Measurements from ENCODE around the gene KCNJ15.

Gene KCNJ15

DNA sequence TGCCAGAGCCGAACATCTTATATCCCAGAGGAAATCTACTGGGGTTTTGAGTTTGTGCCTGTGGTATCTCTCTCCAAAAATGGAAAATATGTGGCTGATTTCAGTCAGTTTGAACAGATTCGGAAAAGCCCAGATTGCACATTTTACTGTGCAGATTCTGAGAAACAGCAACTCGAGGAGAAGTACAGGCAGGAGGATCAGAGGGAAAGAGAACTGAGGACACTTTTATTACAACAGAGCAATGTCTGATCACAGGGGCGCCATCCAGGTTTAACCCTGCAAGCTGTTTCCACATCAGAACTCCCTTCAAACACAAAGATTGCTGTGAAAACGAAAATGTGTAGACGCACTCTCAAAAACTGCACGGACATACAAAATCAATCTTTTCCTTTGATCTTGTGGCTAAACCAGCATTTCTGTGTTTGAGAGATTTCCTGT lies 43.4 kb downstream of the KCNJ15 start:
- Mint-ChIP-seq H3K27ac (no peak overlapping the region), H3K9me3 (peaks cover 0 to 2% of the 10 kb centered on the region in 2 donors), H3K4me1 (ENCODE audit: low read depth in 2 of 2) (no peaks in the 10 kb centered on the region), H3K4me3 (no peak overlapping the region), H3K27me3 (peaks cover 11 to 16% of the 10 kb centered on the region in 2 donors), H3K36me3 (ENCODE audit: insufficient read depth) (no peaks in the 10 kb centered on the region)
- DNase-seq (no peak), ATAC-seq (replicated peaks) (no peak)

DNA sequence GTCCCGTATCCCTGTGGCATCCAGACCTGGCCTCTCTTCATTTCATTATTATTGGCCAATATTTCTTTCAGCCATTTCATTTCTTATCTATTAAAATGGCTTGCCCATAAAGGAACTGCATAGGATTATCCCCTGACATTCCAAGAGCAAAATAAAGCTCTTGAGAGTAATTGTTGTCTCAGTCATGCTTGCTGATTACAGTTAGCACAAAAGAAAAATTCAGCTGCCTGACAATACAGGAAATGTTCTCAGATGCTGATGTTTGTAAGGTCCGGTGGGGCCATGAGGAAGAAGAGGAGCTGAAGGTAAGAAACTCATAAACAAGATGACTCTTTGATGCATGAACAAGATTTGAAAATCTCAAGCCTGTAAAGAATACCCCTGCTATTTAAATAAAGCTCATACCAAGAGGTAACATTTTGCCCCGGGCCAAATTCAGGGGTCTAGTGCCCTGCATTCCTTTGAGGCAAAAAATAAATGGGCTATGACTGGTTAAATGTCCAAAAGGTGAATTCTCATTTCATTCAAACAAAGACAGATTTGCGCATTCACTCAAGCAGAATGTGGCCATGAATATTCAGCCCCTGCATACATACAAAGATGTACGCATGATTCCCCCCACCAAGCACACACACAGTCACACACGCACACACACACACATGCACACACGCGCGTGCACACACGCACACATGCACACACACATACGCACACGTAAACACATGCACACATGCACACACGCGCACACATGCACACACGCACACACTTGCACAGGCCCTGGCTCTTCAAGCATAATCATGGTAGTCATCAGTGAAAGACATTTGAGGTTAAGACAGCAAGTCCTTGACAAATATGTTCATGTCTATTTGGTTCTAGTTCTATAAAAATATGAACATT lies 44.8 kb downstream of the KCNJ15 start:
- Mint-ChIP-seq H3K9me3 (peaks cover 0 to 2% of the 10 kb centered on the region in 2 donors), H3K36me3 (ENCODE audit: insufficient read depth) (no peaks in the 10 kb centered on the region), H3K27ac (no peak overlapping the region), H3K4me1 (ENCODE audit: low read depth in 2 of 2) (no peaks in the 10 kb centered on the region), H3K4me3 (no peak overlapping the region), H3K27me3 (peaks cover 11 to 13% of the 10 kb centered on the region in 2 donors)
- DNase-seq (no peak), ATAC-seq (replicated peaks) (no peak)

DNA sequence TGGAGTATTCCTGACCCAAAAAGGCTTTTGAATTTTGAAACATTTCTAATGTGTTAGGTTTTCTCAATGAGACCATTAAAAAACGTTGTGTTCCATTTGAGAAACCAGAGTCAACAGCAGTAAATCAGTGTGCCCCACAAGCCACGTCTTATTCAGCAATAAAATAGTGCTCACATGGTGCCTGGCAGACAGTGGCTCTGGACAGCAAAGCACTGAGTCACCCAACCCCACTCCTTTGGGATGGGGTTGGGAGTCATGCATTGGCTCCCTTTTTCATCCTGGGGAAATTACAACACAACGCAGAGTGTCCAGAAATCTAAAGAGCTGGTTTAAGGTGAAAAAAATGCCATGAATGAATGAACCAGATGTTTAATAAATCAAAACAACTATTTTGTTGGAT lies 46.5 kb downstream of the KCNJ15 start:
- no peak for ATAC-seq (replicated peaks)
- Mint-ChIP-seq H3K27ac (no peak overlapping the region), H3K27me3 (peaks cover 10 to 11% of the 10 kb centered on the region in 2 donors), H3K4me1 (ENCODE audit: low read depth in 2 of 2) (no peaks in the 10 kb centered on the region), H3K4me3 (no peak overlapping the region), H3K9me3 (peaks cover 0 to 2% of the 10 kb centered on the region in 2 donors), H3K36me3 (ENCODE audit: insufficient read depth) (no peaks in the 10 kb centered on the region)
- DNase-seq: no peak

DNA sequence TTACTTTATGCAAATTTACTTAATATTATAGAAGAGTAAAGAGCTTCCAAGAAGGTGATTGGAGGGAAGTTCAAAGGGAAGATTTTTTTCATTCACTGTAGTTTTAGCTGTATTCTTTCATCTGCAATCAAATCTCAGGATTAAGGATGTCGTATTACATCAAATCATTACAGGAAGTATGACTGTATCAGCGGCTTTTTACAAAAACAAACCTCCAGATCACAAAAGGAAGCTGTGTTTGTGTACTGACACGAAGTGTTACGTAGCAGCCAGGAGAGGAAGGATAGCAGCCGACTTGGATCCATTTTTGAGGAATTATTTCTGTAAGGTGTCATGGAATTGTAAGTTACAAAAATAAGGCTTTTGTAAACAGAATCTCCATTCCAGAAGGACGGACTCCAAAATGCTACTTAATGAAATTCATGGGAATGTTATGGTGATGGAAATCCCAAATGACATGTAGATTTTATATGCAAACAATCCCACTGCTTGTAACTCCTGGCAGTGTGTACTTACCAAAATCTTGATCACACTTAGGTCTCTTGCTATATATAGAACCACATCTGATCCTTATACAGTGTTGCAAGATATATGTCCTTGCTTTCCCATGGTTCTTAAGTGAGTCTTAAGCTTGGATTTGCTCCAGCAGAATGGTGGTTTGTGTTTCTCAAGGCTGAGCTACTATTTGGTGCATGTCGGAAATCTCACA lies 49.8 kb downstream of the KCNJ15 start:
- Mint-ChIP-seq H3K36me3 (ENCODE audit: insufficient read depth) (no peaks in the 10 kb centered on the region), H3K27me3 (peaks cover 9% of the 10 kb centered on the region in 2 donors), H3K4me3 (no peak overlapping the region), H3K27ac (no peak overlapping the region), H3K4me1 (ENCODE audit: low read depth in 2 of 2) (no peaks in the 10 kb centered on the region), H3K9me3 (no peaks in the 10 kb centered on the region)
- DNase-seq (no peak), ATAC-seq (replicated peaks) (no peak)

DNA sequence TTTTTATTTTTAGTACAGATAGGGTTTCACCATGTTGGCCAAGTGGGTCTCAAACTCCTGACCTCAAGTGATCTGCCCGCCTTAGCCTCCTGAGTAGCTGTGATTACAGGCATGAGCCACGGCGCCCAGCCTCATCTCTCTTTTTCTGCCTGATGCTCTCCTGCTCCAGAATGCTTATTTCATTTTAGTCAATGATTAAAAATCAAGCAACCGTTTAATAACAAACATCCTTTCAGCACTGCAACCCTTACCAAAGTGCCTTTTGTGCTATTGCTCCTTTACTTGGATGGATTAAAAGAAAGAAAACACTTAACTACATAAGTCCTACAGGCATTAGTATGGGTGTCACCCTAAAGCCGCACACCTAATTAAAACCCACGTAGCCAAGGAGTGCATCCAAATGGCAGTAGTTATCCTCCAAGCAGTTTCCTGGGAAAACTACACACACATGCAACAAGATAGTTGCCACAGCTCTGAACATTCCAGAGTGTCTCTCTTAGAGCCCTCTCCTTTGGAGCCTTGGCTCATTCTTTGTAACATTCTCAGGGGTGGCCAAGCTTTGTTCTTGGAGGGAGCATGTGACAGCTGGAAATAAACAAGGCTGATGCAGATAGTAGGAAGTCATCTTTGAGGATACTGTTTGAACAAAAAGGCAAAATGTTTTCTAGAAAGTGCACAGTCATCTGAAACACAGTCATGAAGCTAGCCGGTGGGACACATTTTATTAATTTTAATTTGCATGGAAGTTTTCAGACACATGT lies 51.2 kb downstream of the KCNJ15 start:
- no peak overlapping the region for H3K27ac Mint-ChIP-seq
- no peak for DNase-seq
- peaks cover 0 to under 1% of the 10 kb centered on the region in 2 donors for H3K9me3 Mint-ChIP-seq
- no peak for ATAC-seq (replicated peaks)
- H3K36me3 Mint-ChIP-seq (ENCODE audit: insufficient read depth): no peaks in the 10 kb centered on the region
- H3K4me1 Mint-ChIP-seq (ENCODE audit: low read depth in 2 of 2): no peaks in the 10 kb centered on the region
- H3K4me3 Mint-ChIP-seq: no peak overlapping the region
- H3K27me3 Mint-ChIP-seq: peaks cover 9% of the 10 kb centered on the region in 2 donors

DNA sequence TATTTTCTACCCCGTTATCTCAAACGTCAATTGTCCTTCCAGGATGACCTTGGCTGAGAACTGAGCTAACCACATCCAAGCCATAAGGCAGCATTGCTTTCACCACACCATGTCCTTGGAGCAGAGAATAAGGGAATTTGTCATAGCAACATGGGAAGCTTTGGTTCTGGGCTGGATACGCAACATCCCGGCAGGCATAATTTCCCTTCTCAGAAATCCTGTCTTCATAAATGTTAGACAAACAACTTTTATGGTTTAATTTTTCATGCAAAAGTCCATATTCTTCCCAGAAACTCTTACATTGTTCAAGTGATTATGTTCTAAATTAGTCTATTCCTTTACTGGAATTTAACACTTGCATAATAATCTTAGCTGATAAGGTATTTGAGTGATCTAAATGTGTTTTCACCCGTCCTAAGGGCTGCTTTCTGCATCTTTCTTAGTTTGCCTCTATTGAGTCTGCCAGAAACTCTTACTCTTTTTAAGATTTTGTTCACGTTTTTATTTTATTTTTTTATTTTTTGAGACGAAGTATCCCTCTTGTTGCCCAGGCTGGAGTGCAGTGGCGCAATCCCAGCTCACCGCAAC lies 51.8 kb downstream of the KCNJ15 start:
- H3K27me3 Mint-ChIP-seq: peaks cover 15 to 16% of the 10 kb centered on the region in 2 donors
- H3K4me3 Mint-ChIP-seq: no peak overlapping the region
- ATAC-seq (replicated peaks) (no peak), DNase-seq (no peak)
- no peak overlapping the region for H3K27ac Mint-ChIP-seq
- H3K36me3 Mint-ChIP-seq (ENCODE audit: insufficient read depth): no peaks in the 10 kb centered on the region
- H3K9me3 Mint-ChIP-seq: peaks cover 0 to 7% of the 10 kb centered on the region in 2 donors
- no peaks in the 10 kb centered on the region for H3K4me1 Mint-ChIP-seq (ENCODE audit: low read depth in 2 of 2)

DNA sequence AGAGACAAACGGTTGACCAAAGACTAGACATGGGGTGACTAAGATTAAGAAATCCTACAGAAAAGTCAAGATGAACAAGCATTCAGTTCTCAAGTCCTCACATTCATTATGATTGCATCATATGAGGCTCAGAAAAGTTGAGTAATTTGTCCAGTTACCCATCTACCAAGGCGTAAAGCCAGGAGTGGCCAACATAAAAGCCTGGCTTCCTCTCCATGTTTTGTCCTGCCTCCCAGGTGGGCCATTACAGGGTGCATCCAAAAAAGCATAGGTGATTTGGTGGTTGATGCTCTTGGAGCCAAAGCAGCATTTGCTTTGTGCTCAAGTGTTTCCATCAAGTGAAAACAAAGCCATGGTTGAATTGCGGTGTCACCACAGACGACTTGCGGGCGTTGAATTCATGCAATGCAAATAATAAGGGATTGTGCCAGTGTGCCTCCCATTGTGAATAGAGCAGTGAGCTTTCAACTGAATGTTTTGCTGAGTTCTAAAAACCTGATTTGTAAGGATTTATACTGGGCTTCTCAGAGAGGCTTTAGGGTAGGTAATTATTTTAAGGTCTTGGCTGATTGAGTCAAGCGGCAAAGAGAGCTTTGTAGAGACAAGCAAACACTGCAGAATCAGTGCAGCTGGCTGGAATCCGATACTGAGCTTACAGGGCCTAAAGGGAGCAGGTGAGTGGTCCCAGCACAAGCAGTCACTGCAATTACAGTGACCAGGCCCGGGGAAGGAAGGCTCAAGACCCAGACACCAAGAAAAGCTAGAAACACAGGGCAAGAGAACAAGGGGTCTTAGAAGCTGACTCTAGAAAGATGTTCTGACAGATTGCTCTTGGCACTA lies 54.1 kb downstream of the KCNJ15 start:
- no peak for DNase-seq
- ATAC-seq (replicated peaks): no peak
- peaks cover 30 to 32% of the 10 kb centered on the region in 2 donors for H3K27me3 Mint-ChIP-seq
- H3K27ac Mint-ChIP-seq: no peak overlapping the region
- no peaks in the 10 kb centered on the region for H3K36me3 Mint-ChIP-seq (ENCODE audit: insufficient read depth)
- no peaks in the 10 kb centered on the region for H3K4me1 Mint-ChIP-seq (ENCODE audit: low read depth in 2 of 2)
- H3K9me3 Mint-ChIP-seq: peaks cover 0 to 10% of the 10 kb centered on the region in 2 donors
- H3K4me3 Mint-ChIP-seq: no peak overlapping the region

DNA sequence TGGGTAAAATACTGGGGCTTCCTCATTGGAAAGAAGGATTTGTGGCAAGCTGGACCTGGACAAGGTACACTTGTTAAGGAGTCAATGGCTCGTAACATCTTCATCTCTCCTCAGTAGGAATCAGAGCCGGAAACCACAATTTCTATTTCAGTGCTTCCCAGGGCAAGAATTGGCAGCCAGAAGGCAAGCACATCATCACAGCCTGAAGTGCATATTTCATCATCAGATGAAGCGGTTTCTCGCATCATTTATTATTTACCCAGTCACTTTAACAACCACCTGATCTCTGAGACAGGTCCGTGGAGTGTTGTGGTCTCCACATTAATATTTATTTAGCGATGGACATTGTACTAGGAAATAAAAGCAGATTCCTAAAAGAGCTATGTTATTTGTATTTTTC lies 55.0 kb downstream of the KCNJ15 start:
- Mint-ChIP-seq H3K4me1 (ENCODE audit: low read depth in 2 of 2) (no peaks in the 10 kb centered on the region), H3K27ac (no peak overlapping the region), H3K36me3 (ENCODE audit: insufficient read depth) (no peaks in the 10 kb centered on the region), H3K9me3 (peaks cover 0 to 10% of the 10 kb centered on the region in 2 donors), H3K27me3 (peaks cover 30 to 32% of the 10 kb centered on the region in 2 donors), H3K4me3 (no peak overlapping the region)
- DNase-seq: no peak
- ATAC-seq (replicated peaks): no peak

DNA sequence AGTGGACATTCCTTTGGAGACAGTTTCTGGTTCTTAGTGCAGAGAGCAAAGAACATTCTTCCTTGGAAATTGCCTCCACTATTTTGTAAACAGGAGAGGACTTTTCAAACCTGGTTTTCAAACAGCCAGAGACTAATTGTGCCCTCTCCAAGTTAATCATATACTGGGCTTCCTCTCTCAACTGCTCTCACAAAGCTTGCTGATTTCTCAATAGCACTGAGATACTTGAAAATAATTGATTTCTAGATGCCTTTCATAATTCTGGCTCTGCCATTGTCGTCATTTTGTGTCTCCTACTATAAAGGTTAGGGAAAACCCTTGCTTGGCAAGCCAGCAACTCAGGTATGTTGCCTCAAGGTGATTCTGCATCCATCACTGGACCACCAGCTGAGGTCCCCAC lies 56.0 kb downstream of the KCNJ15 start:
- Mint-ChIP-seq H3K36me3 (ENCODE audit: insufficient read depth) (no peaks in the 10 kb centered on the region), H3K9me3 (peaks cover 0 to 10% of the 10 kb centered on the region in 2 donors), H3K27me3 (peaks cover 30 to 32% of the 10 kb centered on the region in 2 donors), H3K27ac (no peak overlapping the region), H3K4me1 (ENCODE audit: low read depth in 2 of 2) (no peaks in the 10 kb centered on the region), H3K4me3 (no peak overlapping the region)
- no peak for ATAC-seq (replicated peaks)
- no peak for DNase-seq

DNA sequence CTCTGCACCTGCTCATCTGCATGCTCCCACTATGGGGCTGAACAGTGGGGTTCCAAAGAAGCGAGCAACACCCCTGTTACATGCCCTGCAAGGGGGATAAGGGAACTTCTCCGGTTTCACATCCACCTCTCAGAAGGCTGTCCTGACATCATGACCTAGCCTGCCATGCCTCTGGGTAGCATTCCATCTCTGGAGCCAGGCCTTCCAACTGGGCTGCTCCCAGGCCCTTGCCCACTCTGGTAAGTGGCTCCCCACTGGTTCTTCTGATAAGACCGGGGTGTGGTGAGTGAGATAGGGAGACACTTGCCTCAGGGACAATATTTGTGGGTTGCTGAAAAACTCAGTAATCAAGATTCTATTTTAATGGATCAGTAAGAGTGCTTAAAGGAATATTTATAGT lies 57.8 kb downstream of the KCNJ15 start:
- ATAC-seq (replicated peaks) (no peak), DNase-seq (no peak)
- Mint-ChIP-seq H3K9me3 (peaks cover 0 to 10% of the 10 kb centered on the region in 2 donors), H3K27ac (no peak overlapping the region), H3K4me1 (ENCODE audit: low read depth in 2 of 2) (no peaks in the 10 kb centered on the region), H3K4me3 (no peak overlapping the region), H3K27me3 (peaks cover 26 to 29% of the 10 kb centered on the region in 2 donors), H3K36me3 (ENCODE audit: insufficient read depth) (no peaks in the 10 kb centered on the region)

DNA sequence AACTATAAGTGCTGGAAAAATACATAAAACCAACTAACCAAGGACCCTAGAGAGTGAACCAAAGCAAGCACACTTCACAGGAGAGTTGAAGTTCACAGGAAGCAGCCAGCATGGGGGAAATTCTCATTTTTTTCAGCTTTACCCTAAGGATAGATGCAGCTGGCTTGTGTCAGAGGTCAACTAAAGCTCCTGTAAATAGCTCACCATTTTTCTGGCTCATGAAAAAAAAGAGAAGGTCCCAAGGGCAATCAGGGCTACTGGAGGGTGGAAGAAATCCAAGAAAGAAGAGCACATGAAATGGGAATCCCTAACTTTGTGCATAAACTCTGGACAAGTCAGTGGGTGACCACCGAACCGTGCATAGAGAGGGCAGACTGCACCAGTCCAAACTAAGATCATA lies 58.3 kb downstream of the KCNJ15 start:
- no peak overlapping the region for H3K4me3 Mint-ChIP-seq
- no peak for DNase-seq
- peaks cover 0 to 10% of the 10 kb centered on the region in 2 donors for H3K9me3 Mint-ChIP-seq
- ATAC-seq (replicated peaks): no peak
- no peaks in the 10 kb centered on the region for H3K36me3 Mint-ChIP-seq (ENCODE audit: insufficient read depth)
- no peak overlapping the region for H3K27ac Mint-ChIP-seq
- no peaks in the 10 kb centered on the region for H3K4me1 Mint-ChIP-seq (ENCODE audit: low read depth in 2 of 2)
- peaks cover 22 to 24% of the 10 kb centered on the region in 2 donors for H3K27me3 Mint-ChIP-seq

DNA sequence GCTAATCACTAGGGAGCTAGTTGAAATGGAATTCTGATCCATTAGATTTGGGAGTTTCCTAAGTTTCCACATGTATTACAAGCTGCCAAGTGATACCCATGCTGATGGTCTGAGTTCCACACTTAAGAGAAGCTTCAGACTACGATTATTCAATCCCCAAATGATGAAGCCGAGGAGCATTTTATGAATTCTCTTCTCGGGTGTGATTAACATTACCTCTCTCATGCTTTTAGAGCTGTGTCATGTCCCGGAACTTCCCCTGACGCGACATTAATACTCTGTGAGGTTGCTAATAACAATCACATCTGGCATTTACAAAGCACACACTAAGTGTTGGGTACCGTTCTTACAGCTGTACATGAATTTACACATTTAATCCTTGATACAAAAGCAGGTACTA lies 63.0 kb downstream of the KCNJ15 start:
- H3K36me3 Mint-ChIP-seq (ENCODE audit: insufficient read depth): no peaks in the 10 kb centered on the region
- no peak for ATAC-seq (replicated peaks)
- H3K4me3 Mint-ChIP-seq: no peak overlapping the region
- no peaks in the 10 kb centered on the region for H3K9me3 Mint-ChIP-seq
- no peaks in the 10 kb centered on the region for H3K4me1 Mint-ChIP-seq (ENCODE audit: low read depth in 2 of 2)
- no peak for DNase-seq
- H3K27ac Mint-ChIP-seq: no peak overlapping the region
- peaks cover 3 to 5% of the 10 kb centered on the region in 2 donors for H3K27me3 Mint-ChIP-seq

Measured in effector memory CD8-positive, alpha-beta T cell (primary cell).